KBM-7 (cell line): ENCODE results near the gene THADA.
"Not testable (repeated sequence)": the region's sequence is repeated elsewhere in the genome, so short reads cannot be mapped to it uniquely, and the experiment has no call there.

Experiments used
- DNase-seq: peaks from one replicate; pipeline ENCODE4 v3.0.0-alpha.2; 2015
- in situ Hi-C: fragments of 300-500 bp; cut with MboI; formaldehyde crosslinking; loops from 2 replicates; pipeline ENCODE4 v1.14.3; 2020; ENCODE audit warnings: low sequenced_read_pairs, low pct_unique_long_range_greater_than_20kb, mixed read lengths

Gene THADA

DNA sequence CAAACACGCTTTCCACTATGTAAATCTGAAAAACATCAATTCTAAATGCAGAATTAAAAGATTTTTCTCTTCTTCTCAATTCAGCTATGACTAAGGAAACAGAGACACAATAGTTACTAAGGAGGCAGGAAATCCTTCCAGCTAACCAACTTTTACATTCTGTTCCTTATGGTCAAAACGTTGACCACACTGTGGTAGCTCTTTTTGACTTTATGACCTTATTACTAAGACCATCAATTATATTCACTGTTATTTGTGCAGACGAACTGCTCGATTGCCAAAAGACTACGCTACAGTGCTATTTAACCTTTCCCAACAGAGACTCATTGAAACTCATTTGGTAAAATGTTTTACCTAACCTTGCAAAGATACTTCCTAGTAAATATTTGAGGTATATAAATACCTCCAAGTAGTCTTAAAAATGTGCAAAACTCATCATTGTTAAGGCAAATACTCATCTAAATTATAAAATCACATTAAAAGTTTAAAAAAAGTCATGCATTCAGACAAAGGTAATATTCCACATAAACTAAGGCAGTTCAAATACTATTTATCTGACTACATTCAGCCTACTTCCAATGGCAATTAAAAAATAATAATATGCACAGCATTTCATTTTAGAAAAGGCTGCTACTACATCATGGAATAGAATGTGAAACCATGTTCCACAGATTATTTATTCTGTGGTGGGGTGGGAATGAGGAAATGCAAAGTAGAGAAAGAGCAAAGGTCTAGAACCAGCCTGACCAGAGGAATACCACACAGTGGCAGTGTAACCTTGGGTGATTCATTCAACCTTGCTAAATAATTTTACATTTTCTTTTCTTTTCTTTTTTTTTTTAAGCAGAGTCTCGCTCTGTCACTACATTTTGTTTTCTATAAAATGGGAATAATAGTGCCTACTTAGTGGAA lies 139.9 kb downstream of the THADA start:
- in situ Hi-C loops = no loop called here
- DNase-seq = no peak

DNA sequence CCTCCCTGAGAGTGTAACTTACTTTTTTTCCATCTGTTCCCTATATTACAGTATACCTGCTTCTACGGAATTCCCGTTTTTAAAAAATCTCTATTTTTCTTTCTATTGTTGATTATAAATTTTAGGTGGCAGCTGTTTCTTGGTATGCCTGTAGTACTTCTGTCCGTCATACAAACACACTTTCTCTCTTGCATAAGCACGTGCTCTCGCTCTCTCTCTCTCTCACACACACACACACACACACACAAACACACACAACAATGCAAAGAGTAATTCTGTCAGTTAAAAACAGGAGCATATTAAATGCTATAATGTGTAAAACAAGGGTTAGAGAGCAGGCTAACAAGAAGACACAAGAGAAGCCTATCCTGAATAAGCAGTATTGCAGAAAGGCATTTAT lies 140.5 kb downstream of the THADA start:
- in situ Hi-C loops = no loop called here
- no peak for DNase-seq

DNA sequence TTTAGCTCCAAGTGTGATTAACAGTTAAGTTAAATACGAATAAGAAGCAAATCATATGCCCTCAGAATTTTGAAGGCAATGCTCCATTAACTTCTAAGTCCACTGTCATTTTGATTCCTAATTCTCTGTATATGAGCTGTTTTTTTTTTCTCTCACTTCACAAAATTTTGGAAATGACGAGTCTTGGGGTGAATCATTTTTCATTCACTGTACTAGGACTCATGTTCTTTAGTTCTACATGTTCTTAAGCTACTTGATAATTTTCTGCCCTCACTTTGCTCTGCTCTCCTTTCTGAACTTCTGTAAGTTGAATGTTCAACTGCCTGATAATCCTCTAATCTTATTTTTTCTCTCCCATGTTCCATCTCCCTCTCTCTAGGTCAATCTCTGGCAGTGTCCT lies 141.0 kb downstream of the THADA start:
- in situ Hi-C loops = no loop called here
- DNase-seq = no peak

DNA sequence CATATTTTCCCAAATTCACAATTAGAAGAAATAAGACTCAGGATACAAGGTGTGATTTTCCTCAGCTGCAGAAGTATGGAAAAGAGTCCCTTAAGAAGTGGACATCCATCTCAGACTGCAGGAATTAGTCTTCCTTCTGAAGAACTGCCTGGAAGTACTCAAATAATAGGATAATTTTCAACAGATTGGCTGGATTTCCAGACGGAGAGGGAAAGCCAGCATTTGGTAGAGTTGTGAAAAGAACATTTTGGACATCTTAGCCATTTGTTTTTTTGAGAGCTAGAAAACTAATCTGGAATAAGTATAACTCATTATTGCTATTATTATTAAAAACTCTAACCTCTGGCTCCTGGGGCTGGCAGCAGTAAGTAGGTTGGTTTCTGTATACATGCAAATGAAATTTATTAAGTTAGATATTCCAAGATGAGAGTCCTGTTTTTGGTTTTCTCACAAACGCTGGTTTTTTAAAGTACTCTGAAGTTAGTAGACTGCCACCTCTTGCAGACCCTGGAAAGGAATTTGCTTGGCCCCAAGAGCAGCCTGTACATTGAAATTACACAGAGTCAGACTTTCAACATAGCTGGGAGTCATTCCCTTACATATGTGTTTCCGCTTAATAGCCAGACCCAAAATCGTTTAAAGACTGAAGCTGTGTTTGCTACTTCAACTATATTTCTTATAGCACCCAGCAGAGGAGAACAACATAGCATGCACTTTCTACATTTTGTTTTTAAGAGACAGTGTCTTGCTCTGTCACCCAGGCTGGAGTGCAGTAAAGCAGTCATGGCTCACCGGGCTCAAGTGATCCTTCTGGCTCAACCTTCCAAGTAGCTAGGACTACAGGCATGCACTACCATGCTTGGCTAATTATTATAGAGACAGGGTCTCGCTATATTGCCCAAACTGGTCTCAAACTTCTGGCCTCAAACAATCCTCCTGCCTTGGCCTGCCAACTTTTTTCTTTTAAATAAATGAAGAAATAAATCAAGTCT lies 142.4 kb downstream of the THADA start:
- in situ Hi-C loops = no loop called here
- DNase-seq = no peak

DNA sequence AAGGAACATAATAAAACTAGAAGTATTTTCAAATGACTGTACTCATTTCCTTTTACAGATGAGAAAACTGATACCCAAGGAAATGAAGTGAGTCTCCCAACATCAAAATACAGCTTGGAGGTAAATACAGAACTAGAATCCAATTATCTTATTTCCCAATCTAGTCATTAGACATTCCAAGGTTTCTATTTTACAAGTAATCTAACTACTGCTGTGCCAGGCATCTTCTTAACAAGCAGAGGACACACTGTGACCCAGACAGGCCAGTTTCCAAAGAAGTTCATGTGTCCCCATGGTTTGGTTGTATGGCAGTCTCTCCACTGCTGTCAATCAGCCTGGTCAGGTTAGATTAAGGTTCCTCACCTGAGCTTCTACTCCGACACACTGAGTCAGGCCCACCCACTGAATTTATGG lies 143.5 kb downstream of the THADA start:
- in situ Hi-C loops = no loop called here
- no peak for DNase-seq

DNA sequence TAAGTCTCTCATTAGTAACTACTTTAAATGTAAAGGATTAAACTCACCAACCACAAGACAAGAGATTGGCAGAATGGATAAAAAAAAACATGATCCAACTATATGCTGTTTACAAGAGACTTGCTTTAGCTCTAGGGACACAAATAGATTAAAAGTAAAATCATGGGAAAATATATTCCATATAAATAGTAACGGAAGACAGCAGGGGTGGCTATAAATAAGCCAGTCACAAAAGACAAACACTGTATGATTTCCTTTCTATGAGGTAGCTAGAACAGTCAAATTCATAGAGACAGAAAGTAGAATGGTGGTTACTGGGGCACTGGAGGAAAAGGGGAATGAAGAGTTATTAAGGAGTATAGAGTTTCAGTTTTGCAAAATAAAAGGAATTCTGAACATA lies 145.2 kb downstream of the THADA start:
- in situ Hi-C loops = no loop called here
- DNase-seq = no peak

DNA sequence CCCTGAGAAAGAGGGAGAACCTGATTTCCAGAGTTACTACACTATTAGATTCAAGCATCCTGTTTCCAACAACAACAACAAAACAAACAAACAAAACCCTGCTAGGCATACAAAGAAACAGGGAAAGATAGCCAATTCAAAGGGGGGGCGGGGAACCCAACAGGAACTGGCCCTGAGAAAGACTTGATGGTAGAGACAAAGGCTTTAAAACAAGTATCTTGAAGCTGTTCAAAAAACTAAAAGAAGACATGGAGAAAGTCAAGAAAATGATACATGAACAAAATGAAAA lies 147.1 kb downstream of the THADA start:
- no peak for DNase-seq
- in situ Hi-C loops = no loop called here

DNA sequence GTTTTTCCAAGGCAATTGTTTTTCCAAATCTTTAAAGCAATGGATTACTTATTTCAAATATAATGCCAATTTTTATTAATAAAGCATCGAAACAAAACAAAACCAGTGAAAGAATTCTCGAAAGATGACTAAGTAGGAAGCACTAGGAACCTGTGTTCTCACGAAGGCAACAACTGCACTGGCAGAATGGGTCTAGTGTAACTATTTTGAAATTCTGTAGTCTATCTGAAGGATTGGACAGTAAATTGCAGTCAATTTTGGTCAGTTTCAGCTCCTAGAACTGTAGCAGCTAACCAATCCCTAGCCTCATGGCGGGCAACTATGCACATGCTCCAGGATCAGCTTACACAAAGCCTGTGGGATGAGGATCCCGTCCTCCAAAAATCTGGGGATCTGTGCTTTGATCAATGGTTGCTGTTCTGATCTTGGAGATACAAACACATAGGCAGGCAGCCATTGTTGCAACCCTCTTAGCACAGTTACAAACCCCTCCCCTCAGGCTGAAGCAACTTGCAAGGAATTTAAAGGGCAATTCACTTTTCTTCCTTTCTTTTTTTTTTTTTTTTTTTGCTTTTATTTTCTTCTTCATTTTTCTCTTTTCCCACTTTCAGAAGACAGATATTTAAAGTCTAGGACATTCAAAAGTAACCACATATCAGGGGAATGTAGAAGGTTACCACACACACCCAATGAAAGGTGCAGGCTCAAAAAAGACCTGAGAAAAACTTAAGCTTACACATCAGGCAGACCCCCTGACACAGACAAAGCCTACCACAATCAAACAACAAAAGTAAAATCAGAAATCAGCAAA lies 147.6 kb downstream of the THADA start:
- in situ Hi-C loops = no loop called here
- DNase-seq = no peak

DNA sequence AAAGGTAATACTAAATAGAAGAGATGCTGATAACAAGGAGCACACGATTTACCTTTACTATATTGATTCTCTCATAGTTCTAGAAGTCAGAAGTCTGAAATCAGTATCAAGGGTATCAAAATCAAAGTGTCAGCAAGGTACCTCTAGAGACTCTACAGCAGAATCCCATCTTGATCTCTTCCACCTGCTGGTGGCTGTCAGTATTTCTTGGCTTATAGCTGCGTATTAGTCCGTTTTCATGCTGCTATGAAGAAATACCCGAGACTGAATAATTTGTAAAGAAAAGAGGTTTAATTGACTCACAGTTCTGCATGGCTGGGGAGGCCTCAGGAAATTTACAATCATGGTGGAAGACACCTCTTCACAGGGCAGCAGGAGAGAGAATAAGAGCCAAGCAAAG lies 149.1 kb downstream of the THADA start:
- DNase-seq, in situ Hi-C loops: not testable (repeated sequence)

DNA sequence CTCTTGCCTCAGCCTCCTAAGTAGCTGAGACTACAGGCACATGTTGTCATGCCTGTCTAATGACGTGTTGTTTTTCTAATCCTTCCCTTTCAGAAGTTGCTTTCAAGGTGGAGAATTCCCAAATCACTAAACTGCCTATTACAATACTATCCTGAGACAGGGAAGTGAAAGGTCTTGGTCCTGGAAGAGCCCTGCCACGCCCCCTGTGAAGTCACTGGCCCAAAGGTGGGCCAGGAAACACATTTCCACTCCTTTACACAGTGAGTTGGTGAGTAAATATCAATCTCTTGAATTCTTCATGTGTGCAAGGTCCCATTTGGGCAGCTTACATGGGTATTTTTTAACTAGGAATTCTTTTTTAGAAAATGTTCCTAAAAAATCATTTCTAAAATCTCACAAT lies 150.1 kb downstream of the THADA start:
- in situ Hi-C loops = no loop called here
- no peak for DNase-seq

DNA sequence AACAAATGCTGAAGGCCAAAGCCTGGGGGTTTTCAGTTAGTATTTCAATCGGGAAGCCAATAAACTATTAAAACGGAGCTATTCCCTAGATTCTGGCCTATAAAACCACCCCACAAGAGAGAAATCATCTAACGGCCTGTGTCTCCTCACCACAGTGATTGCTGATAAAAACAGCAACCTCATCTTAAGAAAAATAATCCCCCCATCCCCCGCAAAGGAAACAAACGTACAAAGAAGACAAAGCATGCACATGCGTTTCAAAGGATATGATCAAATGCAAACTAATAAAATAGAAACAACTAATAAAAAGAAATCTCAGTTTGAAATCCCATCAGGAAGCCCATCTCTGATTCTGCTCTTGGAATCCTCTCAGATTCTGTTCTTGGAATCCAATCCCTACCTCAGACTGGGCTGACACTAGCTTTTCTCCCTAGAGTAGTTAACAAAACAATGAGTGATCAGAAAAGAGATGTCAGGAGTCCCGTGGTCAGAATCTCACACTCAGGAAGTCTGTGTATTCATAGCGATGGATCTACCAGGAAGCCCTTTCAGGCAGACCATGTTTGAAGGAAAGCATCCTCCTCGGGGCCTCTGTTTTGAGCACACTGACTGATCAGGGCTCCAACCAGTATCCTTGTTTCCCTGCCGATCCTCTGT lies 150.7 kb downstream of the THADA start:
- DNase-seq = no peak
- in situ Hi-C loops = no loop called here

DNA sequence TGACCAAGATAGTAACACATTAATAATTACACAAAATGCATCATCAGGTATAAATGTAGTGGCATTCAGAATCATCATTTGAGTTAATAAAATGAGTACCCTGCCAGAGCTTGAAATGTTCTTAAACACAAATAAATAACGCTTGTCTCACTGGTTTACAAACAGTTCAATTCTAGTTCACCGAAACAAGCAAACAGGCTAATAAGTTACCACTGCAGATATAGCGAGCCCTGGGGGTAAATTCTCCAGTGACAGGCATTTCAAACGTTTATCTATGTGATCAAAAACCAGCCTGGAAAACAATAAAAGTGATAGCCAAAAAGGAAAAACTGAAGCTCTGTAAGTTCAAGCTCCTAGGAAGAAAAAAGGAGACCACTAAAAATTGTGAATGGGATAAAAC lies 152.6 kb downstream of the THADA start:
- in situ Hi-C loops = no loop called here
- DNase-seq = no peak

DNA sequence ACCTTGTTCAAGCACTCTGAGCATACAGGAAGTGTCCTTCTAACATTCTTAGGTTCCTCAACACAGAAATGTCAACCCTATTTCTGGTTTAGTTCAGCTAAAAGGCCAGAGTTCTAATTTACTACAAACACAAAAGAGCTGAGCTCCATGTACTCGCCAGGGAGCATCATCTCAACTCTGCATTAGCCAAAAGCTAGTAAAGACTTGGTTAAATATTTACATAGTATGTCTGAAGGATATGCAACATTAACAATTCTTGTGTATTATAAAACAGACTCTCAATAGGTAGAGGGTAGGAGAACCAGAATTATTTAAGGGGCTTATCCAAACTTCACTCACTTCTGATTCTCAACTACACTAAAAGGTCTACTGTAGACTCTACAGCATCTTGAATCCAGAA lies 154.6 kb downstream of the THADA start:
- DNase-seq = no peak
- in situ Hi-C loops = no loop called here

DNA sequence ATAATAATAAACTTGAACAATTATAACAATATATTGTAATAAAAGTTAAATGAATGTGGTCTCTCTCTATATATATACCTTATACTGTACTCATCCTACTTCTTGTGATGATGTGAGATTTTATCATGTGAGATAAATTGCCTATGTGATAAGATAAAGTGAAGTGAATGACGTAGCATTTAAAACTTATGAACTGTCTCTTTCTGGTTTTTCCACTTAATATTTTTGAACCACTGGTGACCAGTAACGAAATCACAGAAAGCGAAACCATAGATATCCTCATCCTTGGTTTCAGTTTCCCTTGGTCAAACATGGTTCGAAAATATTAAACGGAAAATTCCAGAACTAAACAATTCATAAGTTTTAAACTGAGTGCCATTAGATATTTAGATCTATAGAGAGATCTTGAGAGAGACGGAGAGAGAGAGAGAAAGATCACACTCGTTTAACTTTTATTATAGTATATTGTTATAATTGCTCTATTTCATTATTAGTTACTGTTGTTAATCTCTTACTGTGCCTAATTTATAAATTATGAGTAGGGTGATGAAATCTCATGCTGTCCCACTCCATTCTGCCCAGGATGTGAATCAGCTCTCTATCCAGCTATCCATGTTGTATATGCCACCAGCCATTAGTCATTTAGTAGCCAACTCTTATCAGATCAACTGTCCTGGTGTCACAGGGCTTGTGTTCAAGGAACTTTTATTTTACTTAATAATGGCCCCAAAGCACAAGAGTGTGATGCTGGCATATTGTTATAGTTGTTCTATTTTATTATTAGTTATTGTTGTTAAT lies 156.8 kb downstream of the THADA start:
- DNase-seq = no peak
- in situ Hi-C loops = no loop called here

DNA sequence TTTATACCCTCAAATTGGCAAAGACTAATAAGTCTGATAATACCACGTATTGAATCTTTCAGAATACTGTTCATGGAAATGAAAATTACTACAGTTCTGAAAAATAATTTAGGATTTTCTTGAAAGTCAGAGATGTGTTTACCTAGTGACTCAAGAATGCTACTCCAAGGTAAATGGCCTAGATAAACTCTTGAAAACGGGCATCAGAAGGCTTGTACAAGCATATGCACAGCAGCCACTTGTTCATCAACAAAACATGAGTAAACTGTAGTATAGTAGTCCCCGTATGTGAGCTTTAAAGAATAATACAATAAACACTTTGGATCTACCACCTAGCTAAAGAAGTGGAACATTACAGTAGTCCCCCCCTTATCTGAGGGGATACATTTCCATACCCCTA lies 157.5 kb downstream of the THADA start:
- no peak for DNase-seq
- in situ Hi-C loops = no loop called here

DNA sequence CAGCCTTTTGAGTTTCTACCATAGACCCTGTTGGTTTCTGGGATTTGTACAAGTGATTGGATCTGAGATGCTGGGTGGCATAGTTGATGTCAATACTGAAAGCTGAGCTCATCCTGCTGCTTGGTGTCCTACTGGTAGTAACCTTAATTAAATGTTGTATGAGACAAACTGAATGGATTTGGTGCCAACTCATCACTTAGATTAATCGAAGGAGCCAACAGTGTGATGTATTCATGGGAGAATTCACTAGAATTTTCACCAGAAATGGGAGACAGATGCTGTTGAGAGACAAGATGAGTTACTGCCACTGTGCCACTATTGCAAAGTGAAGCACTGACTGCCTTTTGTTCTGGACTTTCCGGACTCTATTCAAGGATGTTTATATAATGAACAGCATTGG lies 158.5 kb downstream of the THADA start:
- DNase-seq = no peak
- in situ Hi-C loops = no loop called here

DNA sequence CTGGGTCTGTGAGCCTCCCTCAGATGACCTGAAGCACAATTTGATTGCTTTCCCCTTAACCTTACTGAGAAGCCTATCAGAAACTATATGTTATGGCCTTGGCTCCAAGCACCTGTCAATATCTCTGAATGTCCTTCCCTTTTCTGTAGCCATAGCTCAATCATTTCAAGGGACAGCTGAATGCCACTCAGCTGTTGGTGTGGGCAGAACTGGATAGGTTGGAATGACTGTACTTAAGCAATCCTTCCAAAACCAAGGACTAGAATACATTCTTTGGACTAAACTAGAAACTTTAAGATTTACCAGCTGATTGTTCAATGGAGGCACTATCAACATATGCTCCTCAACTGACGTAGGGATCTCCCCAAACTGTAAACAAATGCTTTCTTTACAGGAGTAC lies 159.4 kb downstream of the THADA start:
- in situ Hi-C loops = no loop called here
- DNase-seq = no peak

DNA sequence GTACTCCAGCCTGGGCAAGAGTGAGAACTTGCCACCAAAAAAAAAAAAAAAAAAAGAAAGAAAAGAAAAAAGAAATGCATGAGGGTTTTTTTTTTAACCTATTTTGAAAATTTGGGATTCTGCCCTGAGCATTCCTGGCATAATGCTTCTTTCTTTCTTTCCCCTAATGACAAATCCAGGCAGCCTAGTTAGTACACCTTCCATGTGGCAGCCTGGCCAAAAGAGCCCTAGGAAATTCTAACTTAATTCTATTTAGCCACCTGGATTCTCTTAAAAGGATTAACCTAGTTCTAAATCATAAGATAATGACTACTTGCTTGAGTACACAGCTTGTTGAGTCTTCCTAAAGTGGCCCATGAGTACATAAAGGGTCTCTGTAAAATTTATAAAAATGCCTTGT lies 160.1 kb downstream of the THADA start:
- in situ Hi-C loops = no loop called here
- DNase-seq = no peak
